Epithelial cell of prostate (primary cell): Measurements from ENCODE around the gene TRIM15.

Experiments
- DNase-seq: peaks from one replicate; pipeline ENCODE4 v3.0.0-alpha.2; 2011; ENCODE audit warnings: low read depth, low spot score
- H3K27ac ChIP-seq: fragments of 450-650 bp; 2 replicates; pipeline ENCODE4 v1.5.1; 2017; ENCODE audit warnings: mild to moderate bottlenecking

TRIM15 gene

DNA sequence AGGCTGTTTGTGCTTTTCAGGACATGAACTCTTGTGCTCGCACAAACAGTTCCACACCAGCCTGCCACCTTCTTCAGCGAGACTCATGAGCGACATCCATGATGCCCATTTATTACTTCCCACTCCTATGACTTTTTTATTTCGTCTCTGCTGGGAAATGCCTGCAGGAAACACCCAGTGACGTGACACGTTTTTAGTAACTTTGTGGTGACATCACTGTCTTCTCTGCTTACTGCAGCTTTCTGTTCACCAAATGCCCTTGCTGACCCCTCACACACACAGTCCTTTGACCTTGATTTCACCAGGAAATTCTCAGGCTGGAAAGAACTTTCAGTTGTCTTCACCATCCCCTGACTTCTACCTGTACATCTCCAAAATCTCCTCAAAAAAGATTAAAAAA lies 18.5 kb upstream of the TRIM15 start:
- H3K27ac ChIP-seq: no peak overlapping the region
- DNase-seq: no peak

GRCh38 chr6:30145818-30146217 lies 17.5 kb upstream of the TRIM15 start:
- H3K27ac ChIP-seq: no peak overlapping the region
- no peak for DNase-seq

DNA sequence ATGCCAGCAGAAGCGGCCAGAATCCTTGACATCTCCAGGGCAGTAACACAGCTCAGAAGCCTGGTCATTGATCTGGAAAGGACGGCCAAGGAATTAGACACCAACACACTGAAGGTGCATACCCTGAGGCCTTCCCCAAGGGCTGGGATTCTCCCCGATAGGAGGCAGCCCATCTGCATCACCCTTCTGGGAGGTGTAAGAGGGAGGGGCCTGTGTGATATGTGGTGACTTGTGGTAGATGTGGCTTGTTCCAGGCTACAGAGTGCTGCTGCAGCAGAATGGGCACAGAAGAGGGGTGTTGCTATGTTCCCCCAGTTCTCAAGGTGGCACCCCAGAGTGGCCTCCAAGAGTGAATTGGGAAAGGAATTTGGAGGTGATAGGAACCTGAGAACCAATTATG lies 16.2 kb upstream of the TRIM15 start:
- H3K27ac ChIP-seq: no peak overlapping the region
- no peak for DNase-seq

DNA sequence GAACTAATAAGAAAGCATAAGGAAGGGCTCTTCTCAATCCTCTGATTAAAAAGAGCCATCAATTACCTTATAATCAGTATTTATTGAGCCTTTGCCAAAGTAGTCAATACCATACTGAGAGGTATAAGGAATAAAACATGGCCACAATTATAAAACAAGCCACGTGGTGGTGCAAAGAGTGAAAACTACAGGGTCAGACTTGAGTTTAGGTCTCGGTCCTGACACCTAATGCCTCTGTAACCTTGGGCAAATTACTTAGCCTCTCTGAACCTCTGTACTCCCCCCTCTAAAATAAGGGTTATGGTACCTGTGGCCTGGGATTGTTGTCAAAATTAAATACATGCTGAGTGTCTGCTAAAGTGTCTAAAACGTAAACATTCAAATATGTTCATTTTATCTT lies 14.1 kb upstream of the TRIM15 start:
- no peak overlapping the region for H3K27ac ChIP-seq
- DNase-seq: no peak

DNA sequence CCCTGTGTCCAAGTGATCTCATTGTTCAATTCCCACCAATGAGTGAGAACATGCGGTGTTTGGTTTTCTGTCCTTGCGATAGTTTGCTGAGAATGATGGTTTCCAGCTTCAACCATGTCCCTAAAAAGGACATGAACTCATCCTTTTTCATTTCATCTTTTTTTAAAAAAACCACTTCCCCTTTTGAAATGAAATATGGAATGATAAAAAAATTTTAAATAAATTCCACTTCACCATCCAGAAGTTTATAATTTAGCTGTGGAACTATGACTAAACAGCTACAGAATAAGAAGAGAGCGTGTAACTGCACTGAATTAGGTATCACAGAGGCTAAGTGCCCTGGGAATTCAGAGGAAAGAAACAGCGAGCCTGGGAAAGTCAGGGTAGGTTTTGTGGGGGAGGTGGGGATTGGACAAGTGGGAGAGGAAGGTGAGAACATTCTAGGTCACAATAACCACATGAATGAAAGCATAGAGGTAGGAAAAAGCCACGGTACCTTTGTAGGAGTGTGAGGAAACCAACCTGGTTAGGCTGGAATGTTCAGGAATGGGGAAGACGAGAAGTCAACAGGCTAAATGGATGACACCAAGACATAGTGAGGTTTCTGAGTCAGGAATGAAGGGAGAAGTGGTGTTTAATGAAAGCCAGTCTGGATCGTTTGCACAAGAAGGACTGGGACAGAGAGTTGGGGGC lies 13.3 kb upstream of the TRIM15 start:
- no peak overlapping the region for H3K27ac ChIP-seq
- DNase-seq: no peak

GRCh38 chr6:30150671-30151395 lies 12.5 kb upstream of the TRIM15 start:
- DNase-seq: no peak
- no peak overlapping the region for H3K27ac ChIP-seq

DNA sequence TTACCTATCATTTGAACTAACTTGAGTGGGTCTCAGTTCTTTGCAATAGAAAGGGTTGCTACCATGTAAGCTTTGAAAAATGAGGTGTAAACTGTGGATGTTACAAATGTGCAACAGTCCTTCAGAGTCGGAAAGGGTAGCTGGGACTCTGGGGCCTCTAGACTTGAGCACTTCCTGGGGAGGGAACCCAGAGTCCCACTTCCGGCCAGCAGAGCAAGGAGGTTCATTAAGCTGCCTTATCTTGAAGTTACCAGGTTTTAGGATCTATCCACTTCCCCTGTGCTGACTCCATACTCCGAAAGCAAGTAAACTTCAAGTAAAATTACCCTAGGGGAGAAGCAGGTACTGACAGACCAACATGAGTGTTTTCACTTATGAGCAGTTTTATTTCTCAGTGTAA lies 11.8 kb upstream of the TRIM15 start:
- DNase-seq: no peak
- H3K27ac ChIP-seq: no peak overlapping the region

DNA sequence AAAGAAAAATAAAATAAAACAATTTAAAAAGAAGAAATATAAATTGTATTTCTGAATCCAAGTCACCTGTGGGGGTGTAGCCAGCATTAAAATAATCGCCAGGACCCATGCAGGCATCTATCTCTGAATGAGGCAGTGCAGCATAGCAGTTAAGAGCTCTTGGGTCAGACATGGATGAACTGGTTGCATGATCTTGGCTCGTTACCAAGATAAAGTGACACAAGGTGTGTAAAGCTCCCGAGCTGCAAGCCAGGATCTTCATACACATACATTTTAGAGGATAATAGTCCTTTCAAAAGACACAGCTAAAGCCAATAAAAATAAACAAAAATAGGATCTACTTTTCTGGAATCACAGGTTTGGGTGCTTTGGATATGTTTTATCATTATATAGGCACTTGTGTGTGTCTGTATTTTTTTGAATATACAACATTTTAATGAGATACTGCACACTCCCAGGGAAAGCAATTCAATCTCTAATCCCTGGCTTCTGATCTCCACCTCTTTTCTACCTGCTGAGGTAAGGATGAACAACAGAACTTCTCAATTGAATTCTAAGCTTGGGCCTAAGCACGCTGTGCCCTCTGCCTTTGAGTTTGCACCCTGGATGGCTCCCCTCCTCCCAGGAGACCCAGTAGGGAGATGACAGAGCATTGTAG lies 11.2 kb upstream of the TRIM15 start:
- DNase-seq: no peak
- H3K27ac ChIP-seq: no peak overlapping the region

GRCh38 chr6:30152910-30153610 lies 10.3 kb upstream of the TRIM15 start:
- no peak for DNase-seq
- no peak overlapping the region for H3K27ac ChIP-seq

DNA sequence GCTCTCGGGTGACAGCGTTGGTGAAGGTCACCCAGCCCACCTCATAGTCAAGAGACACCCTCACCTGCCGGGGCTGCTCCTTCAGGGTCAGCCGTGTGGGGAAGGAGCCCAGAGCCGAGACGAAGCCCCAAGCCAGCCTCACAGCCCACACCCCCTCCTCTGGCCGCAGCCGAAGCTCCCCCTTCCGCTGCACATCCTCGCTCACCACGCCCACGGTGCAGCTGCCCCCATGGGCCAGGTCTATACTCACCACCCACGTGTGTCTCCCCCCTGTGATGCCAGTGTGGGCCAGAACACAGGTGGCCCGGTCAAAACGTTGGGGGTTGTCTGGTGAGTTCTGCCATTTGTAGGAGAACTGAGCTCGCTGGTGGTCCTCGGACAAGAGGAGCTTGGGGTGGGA lies 9.3 kb upstream of the TRIM15 start:
- H3K27ac ChIP-seq: no peak overlapping the region
- DNase-seq: no peak

- peak overlapping the region; percentile 49 for H3K27ac ChIP-seq
- peak; percentile 18 for DNase-seq
Measured at GRCh38 chr6:30154709-30155519, 8.4 kb upstream of the TRIM15 start.

GRCh38 chr6:30155520-30156261 lies 7.7 kb upstream of the TRIM15 start:
- no peak for DNase-seq
- peak overlapping the region; percentile 49 for H3K27ac ChIP-seq

DNA sequence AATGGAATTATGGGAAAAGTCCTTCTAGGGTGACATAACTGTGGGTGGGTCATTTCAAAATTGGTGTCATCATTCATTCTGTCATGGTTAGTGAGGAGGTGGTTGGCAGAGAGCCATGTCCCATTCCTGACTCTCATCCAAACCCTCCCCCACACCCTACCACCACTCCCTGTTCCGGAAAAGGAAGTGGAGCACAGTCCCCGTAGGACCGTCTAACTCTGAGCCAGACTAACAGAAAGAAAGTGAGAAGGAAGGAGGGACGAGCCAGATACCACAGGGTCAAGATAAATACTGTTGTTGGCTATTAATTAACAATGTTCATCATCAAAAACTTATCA lies 7.1 kb upstream of the TRIM15 start:
- H3K27ac ChIP-seq: peak overlapping the region; percentile 49
- no peak for DNase-seq

GRCh38 chr6:30156774-30157173 lies 6.6 kb upstream of the TRIM15 start:
- no peak for DNase-seq
- peak overlapping the region; percentile 49 for H3K27ac ChIP-seq

DNA sequence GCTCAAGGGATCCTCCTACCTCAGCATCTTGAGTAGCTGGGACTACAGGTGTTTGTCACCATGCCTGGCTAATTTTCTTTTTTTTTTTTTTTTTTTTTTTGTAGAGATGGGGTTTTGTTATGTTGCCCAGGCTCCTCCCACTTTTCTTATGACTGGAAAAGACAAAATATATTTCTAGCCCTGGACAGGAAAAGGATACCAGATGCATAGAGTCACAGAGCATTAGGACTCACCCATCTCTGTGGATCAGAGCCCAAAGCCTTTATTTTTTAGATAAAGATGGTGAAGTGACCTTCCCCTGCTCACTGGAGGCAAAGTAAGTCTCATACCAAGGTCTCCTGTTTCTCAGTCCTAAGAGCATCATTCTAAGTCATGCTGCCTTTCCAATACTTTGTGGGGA lies 5.8 kb upstream of the TRIM15 start:
- no peak for DNase-seq
- no peak overlapping the region for H3K27ac ChIP-seq

GRCh38 chr6:30157999-30158398 lies 5.3 kb upstream of the TRIM15 start:
- H3K27ac ChIP-seq: no peak overlapping the region
- no peak for DNase-seq

DNA sequence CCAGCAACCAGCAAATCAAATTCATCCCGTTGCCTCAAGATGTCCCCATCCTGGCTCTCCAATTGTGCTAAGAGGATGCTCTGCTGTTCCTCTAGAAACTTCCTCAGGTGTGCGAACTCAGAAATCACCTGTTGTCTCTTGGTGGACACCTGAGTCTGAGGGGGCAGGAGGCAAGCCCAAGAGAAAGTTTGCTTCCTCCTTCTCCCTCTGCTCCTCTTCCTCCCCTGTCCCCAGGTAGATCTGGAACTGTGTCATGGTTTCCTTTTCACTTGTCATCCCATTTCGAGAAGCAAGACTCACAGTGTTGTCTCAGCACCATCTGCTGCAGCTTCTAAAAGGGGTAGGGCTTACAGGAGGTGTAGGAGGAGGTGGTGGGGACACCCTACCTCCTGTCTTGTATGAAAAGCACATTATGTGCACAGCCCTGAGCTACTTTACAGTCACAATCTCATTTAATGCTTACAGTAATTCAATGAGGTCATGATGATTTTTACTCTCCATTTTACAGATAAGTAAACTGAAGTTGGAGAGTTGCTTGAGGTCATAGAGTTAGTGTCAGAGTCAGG lies 4.8 kb upstream of the TRIM15 start:
- no peak overlapping the region for H3K27ac ChIP-seq
- DNase-seq: no peak

GRCh38 chr6:30160008-30160784 lies 3.1 kb upstream of the TRIM15 start:
- no peak for DNase-seq
- no peak overlapping the region for H3K27ac ChIP-seq
